ENCODE measurements around the gene C6orf136. TPM values are rescaled to one million over a fixed set of nuclear protein-coding genes. Genes with fewer than 3 reads are reported as not detected.

The C6orf136 gene
- total RNA-seq, 4 donors from 2014 or later: 13.5 to 21.4 (median 20.7) TPM

DNA sequence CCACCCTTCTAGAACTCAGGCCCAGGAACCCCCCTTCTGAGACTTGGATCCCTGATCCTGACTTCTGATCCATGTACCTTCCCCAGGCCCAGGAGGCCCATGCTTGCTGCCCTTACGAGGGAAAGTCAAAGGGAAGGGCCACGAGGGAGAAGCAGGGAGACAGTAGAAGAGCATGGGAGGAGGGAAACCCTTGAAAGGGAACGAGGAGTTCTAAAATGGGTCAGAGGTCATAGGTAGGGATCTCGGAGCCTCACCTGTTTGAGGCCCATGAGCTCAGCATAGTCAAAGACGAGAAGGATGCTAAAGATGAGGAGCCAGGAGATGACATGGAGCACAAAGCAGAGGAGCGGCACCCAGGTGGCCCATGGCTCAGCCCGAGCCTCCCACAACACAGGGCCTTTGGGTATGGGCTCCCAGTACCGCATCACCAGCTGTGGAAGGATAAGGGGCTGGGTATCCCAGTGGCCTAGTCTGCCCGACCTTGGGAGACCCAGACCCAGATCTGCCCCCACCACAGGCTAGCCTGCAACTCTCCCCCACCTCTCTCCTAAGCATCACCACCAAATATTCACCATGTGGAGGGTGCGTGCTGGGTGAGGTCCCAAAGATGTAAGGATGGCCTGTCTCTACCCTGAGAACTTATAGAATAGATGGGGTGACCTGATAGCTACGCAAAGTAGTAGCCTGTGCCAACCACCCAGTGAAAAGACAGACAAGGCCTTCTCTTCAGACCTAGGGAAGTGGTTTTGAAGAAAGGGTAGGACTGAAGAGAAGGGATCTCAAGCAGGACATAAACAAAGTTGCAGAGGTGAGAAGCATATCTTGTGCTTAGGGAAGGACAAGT is 42.3 kb downstream of the C6orf136 start:
- Histone ChIP-seq H3K9me3 (no peaks in the 10 kb centered on the region), H3K27me3 (no peaks in the 10 kb centered on the region), H3K27ac (peak overlapping the region in 3 of 4 donors; percentile 97 to 99 (median 99)), H3K4me3 (no peak overlapping the region), H3K4me1 (peaks cover 0 to 59% (median 38%) of the 10 kb centered on the region in 4 donors), H3K36me3 (no peaks in the 10 kb centered on the region)
- TF ChIP-seq, protein P1, sequence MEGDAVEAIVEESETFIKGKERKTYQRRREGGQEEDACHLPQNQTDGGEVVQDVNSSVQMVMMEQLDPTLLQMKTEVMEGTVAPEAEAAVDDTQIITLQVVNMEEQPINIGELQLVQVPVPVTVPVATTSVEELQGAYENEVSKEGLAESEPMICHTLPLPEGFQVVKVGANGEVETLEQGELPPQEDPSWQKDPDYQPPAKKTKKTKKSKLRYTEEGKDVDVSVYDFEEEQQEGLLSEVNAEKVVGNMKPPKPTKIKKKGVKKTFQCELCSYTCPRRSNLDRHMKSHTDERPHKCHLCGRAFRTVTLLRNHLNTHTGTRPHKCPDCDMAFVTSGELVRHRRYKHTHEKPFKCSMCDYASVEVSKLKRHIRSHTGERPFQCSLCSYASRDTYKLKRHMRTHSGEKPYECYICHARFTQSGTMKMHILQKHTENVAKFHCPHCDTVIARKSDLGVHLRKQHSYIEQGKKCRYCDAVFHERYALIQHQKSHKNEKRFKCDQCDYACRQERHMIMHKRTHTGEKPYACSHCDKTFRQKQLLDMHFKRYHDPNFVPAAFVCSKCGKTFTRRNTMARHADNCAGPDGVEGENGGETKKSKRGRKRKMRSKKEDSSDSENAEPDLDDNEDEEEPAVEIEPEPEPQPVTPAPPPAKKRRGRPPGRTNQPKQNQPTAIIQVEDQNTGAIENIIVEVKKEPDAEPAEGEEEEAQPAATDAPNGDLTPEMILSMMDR (IDR thresholded peaks at IDR 0.05): no peak
- no peak for TF ChIP-seq POLR2A (IDR thresholded peaks at IDR 0.05)
- no peak for TF ChIP-seq EP300 (IDR thresholded peaks at IDR 0.05)
- WGBS, 2 donors: 83 to 86% methylated on average over 11 of the region's 11 CpGs
- DNase-seq (ENCODE audit: low spot score in 2 of 2): no peak

DNA sequence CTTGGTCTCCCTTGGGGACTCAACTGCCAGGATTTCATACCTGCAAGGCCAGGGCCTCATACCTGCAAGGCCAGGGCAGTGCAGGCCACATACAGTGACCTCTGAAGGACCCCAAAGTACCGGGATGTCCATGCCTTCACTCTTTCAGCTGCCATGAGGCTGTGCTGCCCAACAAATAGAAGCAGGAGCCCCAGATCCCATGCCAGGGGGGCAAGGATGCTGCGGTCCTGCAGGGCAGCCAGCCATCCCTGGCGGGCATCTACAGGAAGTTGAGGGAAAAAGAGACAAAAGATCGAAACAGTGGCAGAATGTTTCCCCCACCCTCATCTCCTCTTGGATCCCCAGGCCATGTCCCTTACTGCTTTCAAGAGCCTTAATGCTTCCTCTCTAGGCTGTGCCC is 43.1 kb downstream of the C6orf136 start:
- WGBS, 2 donors: 20% methylated on average over 4 of the region's 4 CpGs
- no peaks in the 10 kb centered on the region for H3K9me3 ChIP-seq
- H3K27ac ChIP-seq: peak overlapping the region; percentile 40 to 99 (median 86)
- H3K36me3 ChIP-seq: no peaks in the 10 kb centered on the region
- H3K4me3 ChIP-seq: peak overlapping the region; percentile 47 to 79 (median 68)
- H3K4me1 ChIP-seq: peaks cover 0 to 56% (median 35%) of the 10 kb centered on the region in 4 donors
- no peaks in the 10 kb centered on the region for H3K27me3 ChIP-seq
- TF ChIP-seq, protein P1 (IDR thresholded peaks at IDR 0.05): no peak
- no peak for TF ChIP-seq EP300 (IDR thresholded peaks at IDR 0.05)
- TF ChIP-seq POLR2A (IDR thresholded peaks at IDR 0.05): no peak
- DNase-seq (ENCODE audit: low spot score in 2 of 2): no peak

DNA sequence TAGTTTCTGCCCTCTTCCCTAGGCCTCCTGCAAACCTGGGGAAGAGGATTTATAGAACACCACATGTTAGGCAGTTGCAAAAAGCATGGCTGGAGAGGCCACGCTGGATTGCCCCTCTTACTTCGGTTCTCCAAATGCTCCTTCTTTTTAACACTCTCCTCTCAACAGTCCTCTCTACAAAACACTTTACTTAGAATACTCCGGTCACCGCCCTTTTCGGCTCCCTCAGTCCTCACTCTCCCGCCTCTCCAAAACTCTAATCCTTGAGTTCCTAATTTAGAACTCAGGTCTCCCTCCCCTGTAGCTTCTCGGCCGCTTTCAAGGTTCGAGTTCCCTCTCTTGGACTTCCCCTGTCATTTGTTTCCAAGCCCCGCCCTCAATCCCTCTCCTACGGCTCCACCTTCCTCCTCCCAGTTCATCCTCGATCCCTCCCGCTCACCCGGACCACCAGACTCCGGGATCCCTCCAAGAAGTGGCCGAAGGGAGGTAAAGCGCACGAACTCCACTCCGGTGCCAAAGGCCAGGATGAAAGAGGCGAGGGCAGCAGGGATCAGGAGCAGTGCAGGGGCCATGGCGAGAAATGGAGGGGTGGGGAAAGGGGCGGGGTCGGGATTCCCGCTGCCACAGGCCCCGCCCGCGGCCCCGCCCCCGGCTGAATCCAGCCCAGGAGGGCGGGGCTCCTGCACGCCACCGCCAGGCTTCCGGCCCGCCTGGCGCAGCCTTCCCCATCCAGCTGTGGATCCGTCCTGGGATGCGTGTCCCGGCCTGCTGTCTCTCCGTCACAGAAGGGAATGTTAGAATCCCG is 43.7 kb downstream of the C6orf136 start, which contains the start of gene NRM:
TSS of gene NRM (minus strand) at position 582 of the 805 bp plus-strand sequence. CDS start at position 572, 10 bp downstream.
- TF ChIP-seq POLR2A (IDR thresholded peaks at IDR 0.05) (peak in 1 of 2 donors; percentile 49), EP300 (IDR thresholded peaks at IDR 0.05) (peak; percentile 50 to 61)
- TF ChIP-seq, protein P1 (IDR thresholded peaks at IDR 0.05): peak in 3 of 5 experiments; percentile 5 to 20 (median 9)
- peak; percentile 77 to 86 for DNase-seq (ENCODE audit: low spot score in 2 of 2)
- H3K27me3 ChIP-seq: no peaks in the 10 kb centered on the region
- 0 to 1% methylated on average over 31 of the region's 40 CpGs for WGBS, 2 donors
- peak within 1 kb of the TSS; percentile 47 to 79 (median 68) for H3K4me3 ChIP-seq
- H3K9me3 ChIP-seq: no peaks in the 10 kb centered on the region
- H3K36me3 ChIP-seq: no peaks in the 10 kb centered on the region
- H3K27ac ChIP-seq: peak within 1 kb of the TSS; percentile 40 to 99 (median 86)
- peaks cover 0 to 56% (median 32%) of the 10 kb centered on the region in 4 donors for H3K4me1 ChIP-seq

DNA sequence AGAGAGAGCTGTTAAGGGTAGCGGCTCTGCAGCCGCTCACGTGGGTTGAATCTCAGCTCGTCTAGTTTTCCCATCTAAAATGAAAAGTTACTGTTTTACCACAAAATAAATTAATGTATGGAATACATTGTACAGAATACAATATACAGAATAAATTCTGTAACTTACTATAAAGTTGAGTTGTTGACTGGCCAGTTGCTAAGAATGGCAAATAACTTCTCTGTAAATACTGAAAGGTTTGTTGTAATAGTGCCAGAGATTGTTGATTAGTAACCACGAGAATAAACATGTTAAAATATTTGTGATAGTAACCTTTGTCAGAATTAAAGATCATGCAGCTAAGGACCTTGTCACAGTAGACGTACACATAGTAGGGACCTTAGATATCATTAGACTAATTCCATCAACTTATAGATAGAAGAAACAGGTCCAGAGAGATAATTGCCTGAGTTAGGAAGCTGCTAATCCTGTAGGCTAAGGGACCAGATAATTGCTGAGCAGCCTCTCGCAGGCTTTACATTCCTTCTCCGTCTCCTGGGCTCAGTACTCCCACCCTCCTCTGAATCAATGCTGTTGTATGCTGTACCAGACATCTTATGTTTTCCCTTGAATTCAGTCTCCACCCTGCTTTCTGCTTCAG is 44.4 kb downstream of the C6orf136 start:
- TF ChIP-seq EP300 (IDR thresholded peaks at IDR 0.05): no peak
- TF ChIP-seq, protein P1 (IDR thresholded peaks at IDR 0.05): no peak
- TF ChIP-seq POLR2A (IDR thresholded peaks at IDR 0.05): no peak
- peak overlapping the region; percentile 40 to 99 (median 86) for H3K27ac ChIP-seq
- 10 to 11% methylated on average over 8 of the region's 8 CpGs for WGBS, 2 donors
- peak overlapping the region; percentile 47 to 79 (median 68) for H3K4me3 ChIP-seq
- no peaks in the 10 kb centered on the region for H3K36me3 ChIP-seq
- no peaks in the 10 kb centered on the region for H3K27me3 ChIP-seq
- DNase-seq (ENCODE audit: low spot score in 2 of 2): no peak
- peaks cover 0 to 51% (median 29%) of the 10 kb centered on the region in 4 donors for H3K4me1 ChIP-seq
- H3K9me3 ChIP-seq: no peaks in the 10 kb centered on the region

Data from tibial nerve (tissue), 4 donors.